ENCODE measurements around the gene CCL11.

CCL11 gene

DNA sequence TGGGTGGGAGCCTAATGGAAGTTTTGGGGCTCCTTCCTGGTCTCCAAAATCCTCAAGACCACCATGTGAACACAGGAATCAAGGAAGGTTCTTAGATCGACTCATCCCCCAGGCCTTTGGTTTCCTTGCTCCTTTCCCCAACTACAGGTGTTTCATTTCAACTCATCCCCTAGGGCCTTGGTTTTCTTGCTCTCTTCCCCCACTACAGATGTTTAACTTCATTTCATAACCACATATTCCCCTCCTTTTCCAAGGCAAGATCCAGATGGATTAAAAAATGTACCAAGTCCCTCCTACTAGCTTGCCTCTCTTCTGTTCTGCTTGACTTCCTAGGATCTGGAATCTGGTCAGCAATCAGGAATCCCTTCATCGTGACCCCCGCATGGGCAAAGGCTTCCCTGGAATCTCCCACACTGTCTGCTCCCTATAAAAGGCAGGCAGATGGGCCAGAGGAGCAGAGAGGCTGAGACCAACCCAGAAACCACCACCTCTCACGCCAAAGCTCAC is at the start of gene CCL11:
CCL11 (plus strand) TSS at position 457 of the 507 bp plus-strand sequence. CDS start 67 bp downstream, outside the sequence.
- DNase-seq = no peak

DNA sequence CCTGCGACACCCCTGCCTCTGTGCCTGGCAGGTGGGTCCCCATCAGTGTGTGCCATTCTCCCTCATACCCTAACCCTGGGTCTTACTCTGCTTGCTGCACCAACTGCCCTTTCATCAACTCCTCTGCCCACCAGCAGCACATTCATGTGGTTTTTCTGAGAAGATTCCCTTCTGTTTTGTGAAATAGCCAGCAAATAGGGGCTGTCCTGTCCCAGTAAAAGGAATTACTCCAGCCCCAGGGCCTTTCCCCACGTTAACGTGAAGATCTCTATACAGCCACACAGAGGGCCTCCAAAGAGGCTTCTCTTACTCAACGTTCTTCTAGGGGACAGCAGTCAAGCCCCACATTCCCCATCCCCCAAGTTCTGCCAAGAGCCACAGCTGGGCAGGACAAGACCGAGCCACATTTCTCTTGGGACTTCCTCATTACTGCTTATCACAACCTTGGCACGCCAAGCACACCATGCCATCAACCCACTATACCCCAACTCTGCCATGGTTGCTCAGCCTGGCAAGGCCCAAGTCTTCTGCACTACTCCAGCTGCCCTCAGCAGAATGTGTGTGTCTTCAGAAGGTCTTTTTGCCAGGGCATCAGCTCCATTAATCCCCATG is 49.2 kb upstream of the CCL11 start:
- DNase-seq = no peak

DNA sequence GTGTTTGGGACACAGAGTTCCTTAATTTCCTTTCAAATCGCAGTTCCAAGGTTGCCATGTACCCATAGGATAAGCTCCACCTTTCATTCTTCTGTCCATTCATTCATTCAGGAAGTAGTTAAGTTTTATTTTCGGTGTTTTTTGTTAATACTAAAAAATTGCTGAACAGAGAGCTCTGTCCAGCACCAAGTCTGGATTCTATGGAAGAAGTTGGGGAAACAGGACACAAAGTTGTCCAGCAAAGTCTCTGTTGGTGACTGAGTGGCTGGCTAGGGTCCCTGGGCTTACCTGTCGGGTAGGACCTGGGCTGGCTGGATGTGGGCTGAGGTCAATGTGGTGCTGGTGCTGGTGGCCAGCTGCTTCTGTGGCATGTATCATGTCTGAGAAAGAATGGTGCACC is 48.1 kb upstream of the CCL11 start:
- no peak for DNase-seq

DNA sequence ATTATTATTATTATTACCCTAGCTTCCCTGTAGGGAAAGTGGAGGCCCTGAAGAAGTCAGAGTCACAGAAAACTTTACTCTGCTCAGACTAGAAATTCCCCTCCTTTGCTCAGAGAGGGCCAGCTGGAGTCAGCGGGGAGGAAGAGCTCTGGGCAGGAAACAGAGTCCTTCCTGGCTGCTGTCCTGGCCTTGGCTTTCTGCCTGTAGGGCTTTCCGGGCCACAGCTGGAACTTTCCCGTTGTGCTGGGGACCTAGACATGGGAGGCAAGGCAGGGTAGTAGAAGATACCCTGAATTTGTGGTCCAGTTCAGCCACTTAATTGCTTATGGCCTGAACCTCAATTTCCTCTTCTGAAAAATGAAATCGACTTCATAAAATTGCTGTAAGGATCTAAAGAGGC is 44.5 kb upstream of the CCL11 start:
- DNase-seq = no peak

DNA sequence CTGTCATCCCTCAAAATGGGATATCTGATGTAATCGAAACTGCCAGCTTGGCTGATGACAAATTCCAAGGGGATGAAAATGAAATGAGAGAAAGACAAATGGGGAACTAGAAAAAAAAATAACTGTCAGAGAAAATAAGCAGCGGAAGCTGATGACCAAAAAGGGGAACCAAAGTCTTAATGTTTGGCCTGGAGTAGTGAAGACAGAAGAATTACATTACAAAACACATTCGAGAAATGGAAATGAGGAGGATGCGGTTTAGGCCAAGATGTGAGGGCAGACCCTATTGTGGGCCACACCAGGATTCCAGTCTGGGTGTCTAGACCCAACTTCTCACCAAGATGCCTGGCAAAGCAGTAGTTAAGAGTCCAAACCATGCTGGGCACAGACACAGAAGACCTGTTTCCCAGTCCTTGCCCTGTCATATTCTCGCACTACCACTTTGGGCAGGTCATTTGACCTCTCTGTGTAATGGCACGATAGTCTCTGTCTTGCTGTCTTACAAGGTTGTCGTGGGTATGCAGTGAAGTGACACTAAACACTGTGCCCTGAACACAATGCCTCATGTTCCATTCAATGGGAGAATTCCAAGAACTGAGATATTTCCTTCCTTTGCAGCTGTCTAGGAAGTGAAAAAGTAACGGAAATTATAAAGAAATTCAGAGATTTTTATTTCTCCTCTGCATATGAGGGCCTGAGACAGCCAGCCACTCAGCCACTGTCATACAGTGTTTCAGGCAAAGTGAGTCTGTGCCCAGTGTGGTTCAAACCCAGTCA is 42.8 kb upstream of the CCL11 start:
- DNase-seq = no peak

DNA sequence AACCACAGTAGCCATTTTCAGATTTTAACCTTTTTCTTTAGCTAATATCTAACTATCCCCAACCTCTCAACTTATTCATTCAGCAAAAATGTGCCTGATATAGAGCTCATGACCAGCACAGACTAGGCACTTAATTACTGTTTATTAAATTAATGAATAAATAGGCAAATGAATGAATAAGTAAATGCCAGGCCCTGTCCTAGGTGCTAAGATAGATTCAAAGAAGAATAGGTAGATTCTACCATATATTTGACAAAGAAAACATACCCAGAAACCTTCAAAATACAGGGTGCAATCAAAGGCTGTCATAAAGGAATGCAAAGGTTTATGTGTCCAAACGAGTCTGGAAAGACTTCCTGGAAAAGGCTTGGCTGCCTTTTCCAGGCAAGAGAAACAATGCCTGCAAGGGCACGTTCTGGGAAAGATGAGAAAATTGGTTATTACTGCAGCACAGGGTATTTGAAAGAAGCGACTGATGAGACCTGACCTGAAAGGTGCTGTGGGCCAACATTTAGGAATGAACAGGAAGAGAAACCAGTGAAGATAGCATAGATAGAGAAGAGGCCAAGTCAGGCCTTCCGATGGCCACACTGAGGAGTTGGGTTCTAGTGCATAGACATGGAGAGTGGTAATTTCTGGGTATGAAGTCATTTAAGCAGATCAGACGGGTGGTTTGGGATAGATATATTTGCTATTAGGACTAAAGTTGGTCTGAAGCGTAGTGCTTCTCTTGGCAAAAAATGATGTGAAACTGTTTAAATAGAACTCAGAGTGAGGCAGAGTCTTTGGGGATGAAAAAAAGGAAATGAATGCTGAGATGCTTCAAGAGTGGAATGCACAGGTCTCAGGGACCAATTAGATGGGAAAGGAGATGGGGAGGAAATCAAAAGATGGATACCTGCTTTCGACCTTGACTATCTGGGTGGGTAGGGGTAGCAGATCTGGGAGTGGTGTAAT is 41.9 kb upstream of the CCL11 start:
- DNase-seq = no peak

DNA sequence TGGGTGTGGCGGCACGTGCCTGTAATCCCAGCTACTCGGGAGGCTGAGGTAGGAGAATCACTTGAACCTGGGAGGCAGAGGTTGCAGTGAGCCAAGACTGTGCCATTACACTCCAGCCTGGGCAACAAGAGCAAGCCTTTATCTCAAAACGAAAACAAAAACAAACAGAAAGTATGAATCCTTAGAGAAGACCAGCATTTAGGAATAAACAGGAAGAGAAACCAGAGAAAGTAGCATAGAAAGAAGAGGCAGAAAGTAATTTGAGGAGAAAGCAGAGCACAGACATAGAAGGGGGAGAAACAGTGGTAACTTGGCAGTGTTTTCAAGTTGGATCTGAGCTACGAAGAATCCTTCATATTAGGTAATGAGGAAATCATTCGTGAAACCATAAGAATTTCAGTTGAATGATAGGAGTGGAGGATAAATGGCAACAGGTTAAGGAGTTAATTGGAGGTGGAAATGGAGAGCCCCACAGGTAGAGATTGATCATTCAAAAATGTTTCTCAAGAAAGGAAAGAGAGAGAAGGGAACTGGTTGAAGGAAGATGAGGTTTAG is 40.1 kb upstream of the CCL11 start:
- no peak for DNase-seq

DNA sequence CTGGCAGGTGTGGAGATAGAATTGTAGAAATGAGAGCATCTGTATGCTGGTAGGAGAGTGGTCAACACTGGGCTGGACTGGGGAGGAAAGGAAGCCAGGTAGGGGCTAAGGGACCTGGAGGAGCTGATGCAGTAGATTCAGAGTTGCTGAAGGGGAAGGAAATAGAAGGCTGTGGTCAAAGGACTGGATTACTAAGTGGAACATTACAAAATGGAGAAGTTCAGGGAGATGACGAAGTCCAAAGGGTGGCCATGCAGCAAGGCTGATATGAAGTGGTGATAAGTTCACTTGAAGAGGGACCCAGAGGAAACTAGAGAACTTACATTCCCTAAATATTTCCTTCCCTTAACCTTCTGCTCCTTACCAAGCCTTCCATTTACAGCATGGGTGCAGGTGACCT is 39.1 kb upstream of the CCL11 start:
- no peak for DNase-seq

DNA sequence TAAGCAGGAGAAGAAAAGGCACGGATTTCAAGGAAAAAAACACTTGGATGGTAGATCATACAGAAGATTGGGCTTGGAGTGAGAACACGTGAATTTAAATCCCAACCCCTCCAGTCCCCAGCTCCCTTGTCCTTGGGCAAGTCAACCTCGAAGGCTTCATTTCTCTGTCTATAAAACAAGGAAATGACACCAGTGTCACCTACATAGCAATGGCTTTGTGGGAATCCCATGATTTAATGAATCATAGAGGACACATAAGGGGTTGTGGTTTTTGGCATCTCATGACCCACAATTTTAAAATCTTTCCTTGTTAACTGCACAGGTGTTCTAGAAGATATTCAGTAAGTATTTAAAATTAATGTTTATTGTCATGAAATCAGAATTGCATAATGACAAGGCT is 38.7 kb upstream of the CCL11 start:
- DNase-seq = no peak

DNA sequence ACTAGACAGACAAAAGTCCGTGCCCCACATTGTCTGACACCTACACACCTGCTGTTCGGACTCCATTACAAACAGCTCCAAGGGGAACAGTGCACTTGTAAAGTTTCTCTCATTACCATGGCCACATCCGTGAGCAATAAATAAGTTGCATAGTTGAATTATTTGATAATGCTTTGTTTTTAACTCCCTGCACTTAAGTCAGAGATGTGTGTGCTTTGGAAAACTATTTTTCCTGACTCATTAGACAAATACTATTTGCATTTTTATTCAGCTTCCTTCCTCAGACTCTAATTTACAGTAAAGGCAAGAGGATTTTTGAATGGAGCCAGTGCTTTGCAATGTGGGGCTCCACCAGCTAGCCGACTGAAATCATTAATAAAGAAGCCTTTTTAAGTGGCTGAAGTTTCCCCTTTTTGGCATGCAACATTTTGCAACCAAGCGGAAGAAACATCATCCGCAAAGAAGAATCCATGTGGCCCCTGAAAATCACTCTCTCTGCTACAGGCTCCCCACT is 37.0 kb upstream of the CCL11 start:
- DNase-seq = no peak

DNA sequence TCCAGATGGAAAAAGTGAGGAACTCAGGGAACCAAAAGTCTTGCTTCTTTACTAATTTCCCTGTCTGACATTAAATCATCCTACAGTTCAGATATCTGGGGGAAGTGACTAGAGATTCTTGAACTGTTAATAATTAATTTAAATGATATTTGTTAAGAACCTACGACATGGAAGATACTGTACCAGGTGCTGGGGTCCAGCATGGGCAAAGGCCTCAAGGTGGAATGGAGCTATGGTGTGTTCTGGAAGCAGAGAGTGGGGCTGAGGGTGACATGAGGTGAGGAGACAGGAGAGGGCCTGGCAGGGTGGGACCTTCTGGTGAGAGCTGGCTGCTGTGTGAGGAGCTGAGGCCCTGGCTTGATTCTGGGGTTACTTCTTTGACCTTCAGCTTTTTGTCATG is 36.5 kb upstream of the CCL11 start:
- no peak for DNase-seq

DNA sequence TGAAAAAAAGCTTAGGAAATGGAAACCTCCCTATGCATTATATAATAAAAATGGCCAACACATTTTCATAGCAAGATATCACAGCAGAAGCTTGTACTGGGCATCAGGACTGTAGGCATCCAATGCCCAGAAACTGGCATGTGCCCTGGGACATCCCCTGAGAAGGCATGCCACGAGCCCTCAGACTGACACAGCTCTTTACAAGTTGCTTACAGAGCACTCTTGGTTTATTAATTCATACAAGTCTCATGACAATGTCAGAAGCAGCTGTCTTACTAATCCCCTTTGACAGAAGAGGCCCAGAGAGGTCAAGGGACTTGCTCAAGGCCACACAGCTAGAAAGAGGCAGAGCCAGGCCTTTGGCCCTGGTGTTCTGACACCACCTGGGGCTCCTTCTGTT is 36.1 kb upstream of the CCL11 start:
- DNase-seq = peak; percentile 31

DNA sequence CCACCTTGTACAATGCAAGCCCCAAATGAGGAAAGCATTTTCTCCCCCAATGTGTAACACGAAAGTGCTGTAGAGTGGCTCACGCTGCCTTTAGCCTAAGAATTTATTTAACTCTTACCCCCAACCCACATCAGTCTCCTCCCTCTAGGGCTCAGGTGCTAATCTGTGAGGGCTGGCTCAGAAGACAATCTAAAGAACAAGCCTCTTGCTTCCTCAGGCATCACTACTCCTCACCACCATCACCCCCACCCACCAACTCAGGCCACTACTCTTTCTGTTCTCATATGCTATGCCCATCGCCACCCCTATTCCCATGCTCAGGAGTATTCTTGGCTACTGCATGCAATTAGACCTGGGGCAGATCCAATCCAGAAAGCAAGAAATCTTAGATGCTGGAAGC is 34.4 kb upstream of the CCL11 start:
- DNase-seq = no peak

DNA sequence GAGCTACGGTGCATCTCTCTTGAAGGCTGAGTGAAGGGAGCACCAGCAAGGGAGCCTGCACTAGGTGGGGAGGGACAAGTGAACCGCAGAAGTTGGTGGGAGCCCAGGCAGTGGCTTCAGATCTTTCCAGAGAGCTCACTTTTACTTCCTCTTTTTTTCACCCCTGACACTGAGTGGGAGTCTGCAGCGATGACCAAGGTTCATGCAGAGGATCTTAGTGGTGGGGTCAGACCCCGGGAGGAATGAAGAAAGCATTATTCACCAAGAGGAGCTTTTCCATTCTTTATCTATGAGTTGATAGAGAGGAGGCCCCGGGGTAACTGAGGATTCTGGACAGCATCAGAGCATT is 33.5 kb upstream of the CCL11 start:
- DNase-seq = peak; percentile 60

DNA sequence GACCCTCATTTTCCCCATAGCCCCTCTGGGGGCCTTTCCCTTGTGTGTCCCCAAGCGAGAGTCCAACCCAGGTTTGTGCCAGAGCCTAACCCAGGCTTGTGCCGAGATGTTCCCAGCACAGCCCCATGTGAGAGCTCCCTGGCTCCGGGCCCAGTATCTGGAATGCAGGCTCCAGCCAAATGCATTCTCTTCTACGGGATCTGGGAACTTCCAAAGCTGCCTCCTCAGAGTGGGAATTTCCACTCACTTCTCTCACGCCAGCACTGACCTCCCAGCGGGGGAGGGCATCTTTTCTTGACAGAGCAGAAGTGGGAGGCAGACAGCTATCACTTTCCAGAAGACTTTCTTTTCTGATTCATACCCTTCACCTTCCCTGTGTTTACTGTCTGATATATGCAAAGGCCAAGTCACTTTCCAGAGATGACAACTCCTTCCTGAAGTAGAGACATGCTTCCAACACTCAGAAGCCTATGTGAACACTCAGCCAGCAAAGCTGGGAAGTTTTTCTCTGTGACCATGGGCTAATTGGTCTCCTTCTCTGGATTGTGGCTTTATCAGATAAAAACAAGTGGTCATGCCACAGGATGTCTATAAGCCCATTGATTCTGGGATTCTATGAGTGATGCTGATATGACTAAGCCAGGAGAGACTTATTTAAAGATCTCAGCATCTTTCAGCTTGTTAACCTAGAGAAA is 33.0 kb upstream of the CCL11 start:
- DNase-seq = no peak

DNA sequence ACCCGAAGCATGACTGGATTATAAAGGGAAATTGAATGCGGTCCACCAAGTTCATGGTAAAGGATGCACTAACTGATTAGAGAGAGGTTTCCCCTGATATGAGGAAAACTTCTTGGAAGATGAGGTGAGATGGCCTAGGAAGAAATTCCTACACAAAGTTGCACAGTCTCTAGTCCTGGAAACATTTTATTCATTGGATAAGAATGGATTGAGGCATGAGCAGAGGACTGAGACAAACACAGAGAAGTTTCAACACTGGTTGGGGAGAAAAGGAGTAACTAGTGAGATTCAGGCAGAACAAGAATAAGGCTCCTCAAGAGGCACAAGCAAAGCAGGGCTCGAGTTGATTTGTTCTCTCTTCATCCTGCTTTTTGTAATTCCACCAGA is 32.4 kb upstream of the CCL11 start:
- no peak for DNase-seq

DNA sequence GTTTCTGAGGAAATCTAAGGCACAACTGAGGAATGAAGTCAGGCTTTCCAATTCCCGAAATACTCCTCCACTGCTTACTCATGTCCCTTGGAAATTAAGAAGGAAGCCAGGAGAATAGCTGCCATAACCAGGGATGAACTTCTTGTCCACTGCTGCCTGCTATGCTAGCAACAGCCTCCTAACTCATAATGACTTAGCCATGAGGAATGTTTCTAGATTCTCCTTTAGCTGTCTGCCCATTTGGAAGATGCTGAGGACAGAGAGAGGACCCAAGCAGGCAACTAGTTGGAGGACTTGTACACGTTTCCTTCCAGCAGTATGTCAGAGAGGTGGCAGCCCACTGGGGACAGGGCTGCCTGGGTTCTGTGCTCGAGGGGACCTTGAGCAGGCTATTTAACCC is 31.4 kb upstream of the CCL11 start:
- no peak for DNase-seq

DNA sequence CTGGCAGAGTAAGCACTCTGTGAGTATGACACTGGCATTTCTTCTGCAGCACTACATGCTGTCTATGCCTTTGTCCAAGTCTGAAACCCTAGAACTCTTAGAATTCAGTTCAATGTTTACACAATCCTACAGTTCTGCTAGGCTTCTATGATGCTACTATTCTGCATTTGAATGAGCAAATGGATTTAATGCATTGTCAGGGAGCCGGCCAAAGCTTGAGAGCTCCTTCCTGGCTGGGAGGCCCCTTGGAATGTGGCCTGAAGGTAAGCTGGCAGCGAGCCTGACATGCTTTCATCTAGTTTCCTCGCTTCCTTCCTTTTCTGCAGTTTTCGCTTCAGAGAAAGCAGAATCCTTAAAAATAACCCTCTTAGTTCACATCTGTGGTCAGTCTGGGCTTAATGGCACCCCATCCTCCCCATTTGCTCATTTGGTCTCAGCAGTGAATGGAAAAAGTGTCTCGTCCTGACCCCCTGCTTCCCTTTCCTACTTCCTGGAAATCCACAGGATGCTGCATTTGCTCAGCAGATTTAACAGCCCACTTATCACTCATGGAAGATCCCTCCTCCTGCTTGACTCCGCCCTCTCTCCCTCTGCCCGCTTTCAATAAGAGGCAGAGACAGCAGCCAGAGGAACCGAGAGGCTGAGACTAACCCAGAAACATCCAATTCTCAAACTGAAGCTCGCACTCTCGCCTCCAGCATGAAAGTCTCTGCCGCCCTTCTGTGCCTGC is 30.7 kb upstream of the CCL11 start, which contains the start of gene CCL2:
CCL2 (plus strand) TSS at position 635 of the 730 bp plus-strand sequence; CDS start at position 700, 65 bp downstream.
- DNase-seq = peak; percentile 50

DNA sequence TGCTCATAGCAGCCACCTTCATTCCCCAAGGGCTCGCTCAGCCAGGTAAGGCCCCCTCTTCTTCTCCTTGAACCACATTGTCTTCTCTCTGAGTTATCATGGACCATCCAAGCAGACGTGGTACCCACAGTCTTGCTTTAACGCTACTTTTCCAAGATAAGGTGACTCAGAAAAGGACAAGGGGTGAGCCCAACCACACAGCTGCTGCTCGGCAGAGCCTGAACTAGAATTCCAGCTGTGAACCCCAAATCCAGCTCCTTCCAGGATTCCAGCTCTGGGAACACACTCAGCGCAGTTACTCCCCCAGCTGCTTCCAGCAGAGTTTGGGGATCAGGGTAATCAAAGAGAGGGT is 30.2 kb upstream of the CCL11 start:
- no peak for DNase-seq

DNA sequence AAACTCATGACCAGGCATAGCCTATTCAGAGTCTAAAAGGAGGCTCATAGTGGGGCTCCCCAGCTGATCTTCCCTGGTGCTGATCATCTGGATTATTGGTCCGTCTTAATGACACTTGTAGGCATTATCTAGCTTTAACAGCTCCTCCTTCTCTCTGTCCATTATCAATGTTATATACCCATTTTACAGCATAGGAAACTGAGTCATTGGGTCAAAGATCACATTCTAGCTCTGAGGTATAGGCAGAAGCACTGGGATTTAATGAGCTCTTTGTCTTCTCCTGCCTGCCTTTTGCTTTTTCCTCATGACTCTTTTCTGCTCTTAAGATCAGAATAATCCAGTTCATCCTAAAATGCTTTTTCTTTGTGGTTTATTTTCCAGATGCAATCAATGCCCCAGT is 29.7 kb upstream of the CCL11 start:
- no peak for DNase-seq

DNA sequence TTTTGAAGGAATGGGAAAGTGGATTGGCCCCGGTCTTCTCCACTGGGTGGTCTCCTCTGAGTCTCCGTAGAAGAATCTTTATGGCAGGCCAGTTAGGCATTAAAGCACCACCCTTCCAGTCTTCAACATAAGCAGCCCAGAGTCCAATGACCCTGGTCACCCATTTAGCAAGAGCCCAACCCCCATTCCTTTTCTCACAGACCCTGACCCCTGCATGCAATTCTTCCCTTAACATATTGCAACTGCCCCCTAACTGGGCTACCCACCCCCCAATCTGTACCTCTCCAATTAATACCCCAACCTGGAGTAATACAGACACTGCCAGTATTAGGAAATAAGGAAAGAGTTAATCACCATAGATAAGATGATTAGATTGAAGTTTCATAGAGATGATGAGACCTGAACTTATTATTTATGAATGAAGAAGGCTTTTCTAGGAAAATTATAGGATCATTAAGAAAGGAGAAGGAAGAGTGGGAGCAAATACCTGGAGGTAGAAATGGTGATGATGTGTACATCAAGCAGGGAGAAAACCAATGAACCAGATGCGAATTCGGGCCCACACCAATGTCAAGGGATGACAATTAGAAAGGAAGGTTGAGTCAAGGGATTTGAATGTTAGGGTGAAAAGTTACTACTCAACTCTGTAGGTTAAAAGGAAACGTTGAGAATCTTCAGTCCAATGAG is 28.1 kb upstream of the CCL11 start:
- DNase-seq = no peak
